NCI-H524 (cell line): ENCODE results near the gene KDELR3.

Experiments
- DNase-seq, 2 experiments: peaks; one replicate each; lab custom pipeline; 2025; lab: John Stamatoyannopoulos, UW

Gene KDELR3

GRCh38 chr22:38467904-38468442 lies at the start of gene KDELR3:
Gene KDELR3 (plus strand): TSS chr22:38468096. CDS start chr22:38468234, 138 bp downstream.
- DNase-seq = no peak

GRCh38 chr22:38418589-38418988 lies 49.3 kb upstream of the KDELR3 start:
- no peak for DNase-seq

- no peak for DNase-seq
Observed at GRCh38 chr22:38419121-38419857, 48.6 kb upstream of the KDELR3 start.

GRCh38 chr22:38419858-38420160 lies 48.1 kb upstream of the KDELR3 start:
- DNase-seq = no peak

- no peak for DNase-seq
Observed at GRCh38 chr22:38420734-38421133, 47.2 kb upstream of the KDELR3 start.

- DNase-seq = peak in 1 of 2 experiments; percentile 66
Observed at GRCh38 chr22:38422611-38423511, 45.0 kb upstream of the KDELR3 start.

- DNase-seq = no peak
Observed at GRCh38 chr22:38423512-38424503, 44.1 kb upstream of the KDELR3 start.

- DNase-seq = no peak
Observed at GRCh38 chr22:38424525-38425080, 43.3 kb upstream of the KDELR3 start.

- DNase-seq = no peak
Observed at GRCh38 chr22:38426628-38427027, 41.3 kb upstream of the KDELR3 start.

- no peak for DNase-seq
Observed at GRCh38 chr22:38427465-38427864, 40.4 kb upstream of the KDELR3 start.

- no peak for DNase-seq
Observed at GRCh38 chr22:38427940-38428339, 40.0 kb upstream of the KDELR3 start.

- DNase-seq = no peak
Observed at GRCh38 chr22:38428714-38429113, 39.2 kb upstream of the KDELR3 start.

- DNase-seq = peak; percentile 74 to 94
Observed at GRCh38 chr22:38429499-38430068, 38.3 kb upstream of the KDELR3 start.

GRCh38 chr22:38431266-38432010 lies 36.5 kb upstream of the KDELR3 start:
- no peak for DNase-seq

- no peak for DNase-seq
Observed at GRCh38 chr22:38432264-38432663, 35.6 kb upstream of the KDELR3 start.

- no peak for DNase-seq
Observed at GRCh38 chr22:38433871-38434270, 34.0 kb upstream of the KDELR3 start.

GRCh38 chr22:38435010-38435409 lies 32.9 kb upstream of the KDELR3 start:
- DNase-seq = no peak

GRCh38 chr22:38435965-38436364 lies 31.9 kb upstream of the KDELR3 start:
- no peak for DNase-seq

- DNase-seq = no peak
Observed at GRCh38 chr22:38436629-38437395, 31.1 kb upstream of the KDELR3 start.

- no peak for DNase-seq
Observed at GRCh38 chr22:38437416-38437815, 30.5 kb upstream of the KDELR3 start.
